Right lobe of liver (tissue), 4 donors: ENCODE data around the gene GDI1.

ENCODE experiments used
- POLR2A ChIP-seq: fragments of 450-650 bp; IDR thresholded peaks from one replicate; pipeline ENCODE4 v1.6.1; 2017; ENCODE audit warnings: antibody characterized with exemption, mild to moderate bottlenecking
- TF ChIP-seq, protein P1 (sequence below), 4 donors: fragments of 200-600 bp in 3 of 4; fragments of 450-650 bp in 1 of 4; IDR thresholded peaks; one replicate each; pipeline versions ENCODE4 v1.5.1 to v1.8.0; 2016 to 2022; ENCODE audit warnings: antibody characterized with exemption in 4 of 4, mild to moderate bottlenecking in 2 of 4
- donor health status: DM: no; HTN: no; CAD: no.
- donor health status: DM: no; HTN: no; CAD: no.
- donor health status: DM: no; HTN: yes; CAD: no.

DNA sequence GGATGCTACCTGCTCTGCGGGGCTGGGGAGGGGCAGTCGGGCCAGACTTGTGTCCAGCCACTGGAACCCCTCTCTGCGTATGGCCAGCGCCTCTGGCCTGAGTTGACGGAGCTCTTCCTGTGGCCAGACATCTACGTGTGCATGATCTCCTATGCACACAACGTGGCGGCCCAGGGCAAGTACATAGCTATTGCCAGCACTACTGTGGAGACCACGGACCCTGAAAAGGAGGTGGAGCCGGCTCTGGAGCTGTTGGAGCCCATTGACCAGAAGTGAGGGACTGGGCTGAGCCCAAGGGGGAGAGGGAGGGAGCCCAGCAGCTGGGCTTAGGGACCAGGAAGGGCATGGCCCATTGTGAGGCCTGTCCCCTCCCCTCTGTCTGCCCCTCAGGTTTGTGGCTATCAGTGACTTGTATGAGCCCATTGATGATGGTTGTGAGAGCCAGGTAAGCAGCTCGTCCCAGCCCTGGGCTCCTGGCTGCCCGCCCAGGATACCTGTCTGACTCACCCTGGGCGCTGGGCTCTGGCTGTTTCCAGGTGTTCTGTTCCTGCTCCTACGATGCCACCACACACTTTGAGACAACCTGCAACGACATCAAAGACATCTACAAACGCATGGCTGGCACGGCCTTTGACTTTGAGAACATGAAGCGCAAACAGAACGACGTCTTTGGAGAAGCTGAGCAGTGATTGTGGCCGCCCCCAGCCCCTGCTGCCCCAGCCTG lies 5.2 kb downstream of the GDI1 start:
- TF ChIP-seq, protein P1, sequence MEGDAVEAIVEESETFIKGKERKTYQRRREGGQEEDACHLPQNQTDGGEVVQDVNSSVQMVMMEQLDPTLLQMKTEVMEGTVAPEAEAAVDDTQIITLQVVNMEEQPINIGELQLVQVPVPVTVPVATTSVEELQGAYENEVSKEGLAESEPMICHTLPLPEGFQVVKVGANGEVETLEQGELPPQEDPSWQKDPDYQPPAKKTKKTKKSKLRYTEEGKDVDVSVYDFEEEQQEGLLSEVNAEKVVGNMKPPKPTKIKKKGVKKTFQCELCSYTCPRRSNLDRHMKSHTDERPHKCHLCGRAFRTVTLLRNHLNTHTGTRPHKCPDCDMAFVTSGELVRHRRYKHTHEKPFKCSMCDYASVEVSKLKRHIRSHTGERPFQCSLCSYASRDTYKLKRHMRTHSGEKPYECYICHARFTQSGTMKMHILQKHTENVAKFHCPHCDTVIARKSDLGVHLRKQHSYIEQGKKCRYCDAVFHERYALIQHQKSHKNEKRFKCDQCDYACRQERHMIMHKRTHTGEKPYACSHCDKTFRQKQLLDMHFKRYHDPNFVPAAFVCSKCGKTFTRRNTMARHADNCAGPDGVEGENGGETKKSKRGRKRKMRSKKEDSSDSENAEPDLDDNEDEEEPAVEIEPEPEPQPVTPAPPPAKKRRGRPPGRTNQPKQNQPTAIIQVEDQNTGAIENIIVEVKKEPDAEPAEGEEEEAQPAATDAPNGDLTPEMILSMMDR (IDR thresholded peaks at IDR 0.05) = no peak
- no peak for TF ChIP-seq POLR2A
